Osteoblast (primary cell): ENCODE measurements around the gene KIF12. TPM values are rescaled to one million over a fixed set of nuclear protein-coding genes. Genes with fewer than 3 reads are reported as not detected.

Experiments
- DNase-seq: peaks from one replicate; pipeline ENCODE4 v3.0.0; 2011; ENCODE audit warnings: low spot score, mixed read lengths; ENCODE audit not compliant: insufficient read length; ENCODE audit errors: missing footprints
- H2AFZ ChIP-seq: 2 replicates; pipeline ENCODE4 v1.6.0; 2011; ENCODE audit warnings: mild to moderate bottlenecking, low read length
- H3K27ac ChIP-seq: 2 replicates; pipeline ENCODE4 v1.5.1; 2011; ENCODE audit warnings: mild to moderate bottlenecking, low read depth, low read length, moderate library complexity
- H3K27me3 ChIP-seq: 2 replicates; pipeline ENCODE4 v1.6.0; 2012; ENCODE audit warnings: mild to moderate bottlenecking, control low read depth, inconsistent platforms, low read length, moderate library complexity; ENCODE audit not compliant: insufficient read depth
- H3K36me3 ChIP-seq: 2 replicates; pipeline ENCODE4 v1.5.1; 2011; ENCODE audit warnings: mild to moderate bottlenecking, low read length, control low read depth, moderate library complexity; ENCODE audit not compliant: insufficient read depth
- H3K4me1 ChIP-seq: 2 replicates; pipeline ENCODE4 v1.5.1; 2011; ENCODE audit warnings: mild to moderate bottlenecking, low read length, control low read depth, moderate library complexity; ENCODE audit not compliant: insufficient read depth
- H3K4me2 ChIP-seq: 2 replicates; pipeline ENCODE4 v1.6.0; 2011; ENCODE audit warnings: mild to moderate bottlenecking, low read length; ENCODE audit not compliant: insufficient read depth
- H3K4me3 ChIP-seq: fragments of 200-600 bp; sonication (generic); 3 replicates; pipeline ENCODE4 v1.5.1; 2012; ENCODE audit warnings: mild to moderate bottlenecking, low read length, inconsistent platforms; ENCODE audit not compliant: insufficient read depth
- H3K79me2 ChIP-seq: 2 replicates; pipeline ENCODE4 v1.6.0; 2012; ENCODE audit warnings: mild to moderate bottlenecking, low read length, control low read depth, inconsistent platforms; ENCODE audit not compliant: insufficient read depth
- H3K9me3 ChIP-seq: 2 replicates; pipeline ENCODE4 v1.5.1; 2011; ENCODE audit warnings: low read depth, low read length, control low read depth
- H4K20me1 ChIP-seq: 2 replicates; pipeline ENCODE4 v1.6.0; 2012; ENCODE audit warnings: mild to moderate bottlenecking, low read length, control low read depth; ENCODE audit not compliant: insufficient read depth
- total RNA-seq: library from RNA; depleted of rRNA; stranded (reverse); fragments of >200 nt; gene quantifications from 2 replicates; pipeline ENCODE4 v1.2.3, GENCODE V29; 2012
- TF ChIP-seq, protein P1 (sequence below): IDR thresholded peaks from 2 replicates; pipeline ENCODE4 v1.5.1; 2011; ENCODE audit warnings: mild to moderate bottlenecking, low read depth, low read length, moderate library complexity; ENCODE audit errors: extremely low read depth

KIF12 gene
- total RNA-seq, 1 donor: not detected

DNA sequence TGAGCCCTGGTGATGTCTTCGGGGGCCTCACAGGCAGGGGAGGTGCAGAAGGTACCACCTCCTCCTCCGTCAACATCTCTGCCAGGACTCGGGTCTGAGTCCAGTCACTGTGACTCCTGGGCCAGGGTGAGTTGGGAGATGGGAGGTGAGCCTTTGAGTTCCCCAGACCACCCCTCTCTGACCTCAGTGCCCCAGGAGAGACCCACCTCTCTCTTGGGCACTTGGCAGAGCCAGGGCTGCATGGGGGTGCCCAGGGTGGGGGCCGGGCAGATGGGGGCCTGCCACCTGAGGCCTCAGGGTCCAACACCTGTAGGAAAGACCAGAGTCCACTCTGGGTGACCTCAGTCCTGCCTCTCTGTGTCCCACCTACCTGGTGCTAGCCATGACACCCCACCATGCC, 6.8 kb downstream of the KIF12 start:
- Histone ChIP-seq H2AFZ (no peak overlapping the region), H3K27me3 (peaks cover 15% of the 10 kb centered on the region), H3K4me3 (no peak overlapping the region), H4K20me1 (no peaks in the 10 kb centered on the region), H3K4me2 (no peak overlapping the region), H3K27ac (no peak overlapping the region), H3K9me3 (no peaks in the 10 kb centered on the region), H3K36me3 (no peaks in the 10 kb centered on the region), H3K4me1 (no peaks in the 10 kb centered on the region), H3K79me2 (no peaks in the 10 kb centered on the region)
- TF ChIP-seq, protein P1, sequence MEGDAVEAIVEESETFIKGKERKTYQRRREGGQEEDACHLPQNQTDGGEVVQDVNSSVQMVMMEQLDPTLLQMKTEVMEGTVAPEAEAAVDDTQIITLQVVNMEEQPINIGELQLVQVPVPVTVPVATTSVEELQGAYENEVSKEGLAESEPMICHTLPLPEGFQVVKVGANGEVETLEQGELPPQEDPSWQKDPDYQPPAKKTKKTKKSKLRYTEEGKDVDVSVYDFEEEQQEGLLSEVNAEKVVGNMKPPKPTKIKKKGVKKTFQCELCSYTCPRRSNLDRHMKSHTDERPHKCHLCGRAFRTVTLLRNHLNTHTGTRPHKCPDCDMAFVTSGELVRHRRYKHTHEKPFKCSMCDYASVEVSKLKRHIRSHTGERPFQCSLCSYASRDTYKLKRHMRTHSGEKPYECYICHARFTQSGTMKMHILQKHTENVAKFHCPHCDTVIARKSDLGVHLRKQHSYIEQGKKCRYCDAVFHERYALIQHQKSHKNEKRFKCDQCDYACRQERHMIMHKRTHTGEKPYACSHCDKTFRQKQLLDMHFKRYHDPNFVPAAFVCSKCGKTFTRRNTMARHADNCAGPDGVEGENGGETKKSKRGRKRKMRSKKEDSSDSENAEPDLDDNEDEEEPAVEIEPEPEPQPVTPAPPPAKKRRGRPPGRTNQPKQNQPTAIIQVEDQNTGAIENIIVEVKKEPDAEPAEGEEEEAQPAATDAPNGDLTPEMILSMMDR: no peak
- DNase-seq: peak; percentile 21

DNA sequence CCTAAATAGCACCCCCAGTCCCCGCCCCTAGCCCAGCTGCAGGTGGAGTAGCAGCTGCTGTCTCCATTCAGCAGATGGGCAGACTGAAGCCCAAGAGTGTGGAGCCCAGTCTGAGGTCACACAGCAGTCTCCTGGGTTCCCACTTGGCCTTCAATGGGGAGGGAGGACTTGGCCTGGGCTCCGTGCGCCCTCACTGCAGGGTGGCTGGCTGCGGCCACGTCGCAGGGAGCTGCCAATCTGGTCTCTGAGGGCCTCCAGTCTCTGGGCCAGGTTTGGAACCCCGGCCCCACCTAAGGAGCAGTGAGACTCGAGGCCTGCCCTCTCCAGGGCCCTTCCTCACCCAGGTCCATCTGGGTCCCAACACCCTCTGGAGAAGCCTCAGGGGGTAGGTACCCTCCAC, 7.4 kb downstream of the KIF12 start:
- Histone ChIP-seq H3K36me3 (no peaks in the 10 kb centered on the region), H3K4me3 (no peak overlapping the region), H2AFZ (no peak overlapping the region), H3K27me3 (peaks cover 17% of the 10 kb centered on the region), H3K4me1 (no peaks in the 10 kb centered on the region), H3K79me2 (no peaks in the 10 kb centered on the region), H3K27ac (no peak overlapping the region), H3K9me3 (no peaks in the 10 kb centered on the region), H3K4me2 (no peak overlapping the region), H4K20me1 (no peaks in the 10 kb centered on the region)
- DNase-seq: peak; percentile 31
- TF ChIP-seq, protein P1: no peak

DNA sequence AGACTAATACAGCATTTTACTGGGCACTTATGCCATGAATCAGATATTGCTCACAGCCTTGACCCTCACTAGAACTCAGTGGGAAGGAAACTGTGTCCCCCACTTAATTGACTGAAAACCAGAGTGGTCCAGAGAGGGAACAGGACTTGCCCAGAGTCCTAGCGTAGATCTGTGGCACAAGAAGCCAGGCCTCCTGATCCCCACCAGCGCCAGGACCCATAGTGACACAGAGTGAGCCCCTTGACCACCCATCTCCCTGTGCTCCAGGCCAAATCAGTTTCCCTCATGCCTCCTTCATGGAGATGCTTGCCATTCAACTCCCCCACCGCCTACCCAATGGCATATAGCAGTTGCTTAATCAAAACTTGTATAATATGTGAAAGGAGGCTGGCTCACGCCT, 8.3 kb downstream of the KIF12 start:
- Histone ChIP-seq H3K4me1 (no peaks in the 10 kb centered on the region), H2AFZ (no peak overlapping the region), H3K27me3 (peaks cover 15% of the 10 kb centered on the region), H3K4me3 (no peak overlapping the region), H3K27ac (no peak overlapping the region), H4K20me1 (no peaks in the 10 kb centered on the region), H3K36me3 (no peaks in the 10 kb centered on the region), H3K4me2 (no peak overlapping the region), H3K9me3 (no peaks in the 10 kb centered on the region), H3K79me2 (no peaks in the 10 kb centered on the region)
- peak; percentile 78 for DNase-seq
- TF ChIP-seq, protein P1: no peak

DNA sequence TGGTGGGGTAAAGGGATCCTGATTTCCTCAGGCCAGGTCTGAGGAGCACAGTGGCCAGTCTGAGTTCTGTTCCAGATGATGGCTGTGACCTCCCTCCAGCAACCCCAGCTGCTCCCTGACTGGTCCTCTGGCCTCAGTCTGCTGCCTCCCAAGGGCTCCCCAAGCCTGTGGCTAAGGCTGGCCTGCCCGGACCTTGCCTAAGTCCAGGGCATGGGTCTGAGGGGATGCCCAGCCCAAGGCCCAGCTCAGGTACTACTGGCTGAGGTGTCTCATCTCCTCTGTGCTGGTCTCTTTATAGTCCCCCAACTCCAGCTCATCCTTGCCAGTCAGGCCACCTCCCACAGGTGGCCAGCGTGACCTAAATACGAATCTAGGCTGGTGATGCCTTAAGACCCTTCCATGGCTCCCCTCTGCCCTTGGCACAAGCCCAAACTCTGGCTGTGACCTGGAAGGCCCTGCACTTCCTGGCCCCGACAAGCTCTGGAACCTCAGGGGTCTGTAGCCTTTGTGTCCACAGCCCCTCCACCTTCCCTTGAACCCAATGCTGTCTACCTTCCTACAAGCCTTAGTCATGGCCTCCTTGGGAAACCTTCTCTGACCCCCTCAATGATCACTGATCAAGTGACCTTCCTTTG, 9.8 kb downstream of the KIF12 start:
- Histone ChIP-seq H3K27ac (no peak overlapping the region), H3K79me2 (no peaks in the 10 kb centered on the region), H3K9me3 (no peaks in the 10 kb centered on the region), H3K36me3 (no peaks in the 10 kb centered on the region), H3K27me3 (peaks cover 16% of the 10 kb centered on the region), H3K4me3 (no peak overlapping the region), H3K4me2 (no peak overlapping the region), H4K20me1 (no peaks in the 10 kb centered on the region), H2AFZ (no peak overlapping the region), H3K4me1 (no peaks in the 10 kb centered on the region)
- TF ChIP-seq, protein P1: no peak
- peak; percentile 52 for DNase-seq
